Measurements from ENCODE around the gene KLF7.

The KLF7 gene

GRCh38 chr2:207159002-207159401, 6.7 kb downstream of the KLF7 start:
- Mint-ChIP-seq H3K36me3 (peaks cover 22% of the 10 kb centered on the region), H3K27me3 (no peaks in the 10 kb centered on the region), H3K27ac (no peak overlapping the region), H3K4me1 (peaks cover 87% of the 10 kb centered on the region), H3K9me3 (no peaks in the 10 kb centered on the region), H3K4me3 (no peak overlapping the region)
- no peak for ATAC-seq

- Mint-ChIP-seq H3K9me3 (no peaks in the 10 kb centered on the region), H3K4me3 (no peak overlapping the region), H3K4me1 (peaks cover 87% of the 10 kb centered on the region), H3K27me3 (no peaks in the 10 kb centered on the region), H3K27ac (peak overlapping the region; percentile 33), H3K36me3 (peaks cover 22% of the 10 kb centered on the region)
- no peak for ATAC-seq
Measured at GRCh38 chr2:207157731-207158130, 8.0 kb downstream of the KLF7 start.

DNA sequence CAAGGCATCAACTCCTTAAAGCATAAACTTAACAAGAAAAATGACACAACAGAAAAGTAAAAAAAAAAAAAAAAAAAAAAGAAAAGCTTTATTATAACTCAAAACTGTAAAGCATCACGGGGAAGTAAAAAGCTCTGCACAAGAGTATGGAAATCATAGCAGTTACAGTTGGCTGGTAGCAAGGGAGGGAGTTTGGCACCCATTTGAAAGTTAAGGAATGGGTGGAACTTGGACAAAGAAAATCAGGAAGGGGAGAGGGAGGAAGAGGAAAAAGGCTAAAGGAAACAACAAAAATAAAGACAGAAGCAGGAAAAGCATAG, 8.6 kb downstream of the KLF7 start:
- Mint-ChIP-seq H3K4me3 (no peak overlapping the region), H3K27ac (no peak overlapping the region), H3K27me3 (no peaks in the 10 kb centered on the region), H3K9me3 (no peaks in the 10 kb centered on the region), H3K4me1 (peaks cover 87% of the 10 kb centered on the region), H3K36me3 (peaks cover 22% of the 10 kb centered on the region)
- ATAC-seq, result no peak

DNA sequence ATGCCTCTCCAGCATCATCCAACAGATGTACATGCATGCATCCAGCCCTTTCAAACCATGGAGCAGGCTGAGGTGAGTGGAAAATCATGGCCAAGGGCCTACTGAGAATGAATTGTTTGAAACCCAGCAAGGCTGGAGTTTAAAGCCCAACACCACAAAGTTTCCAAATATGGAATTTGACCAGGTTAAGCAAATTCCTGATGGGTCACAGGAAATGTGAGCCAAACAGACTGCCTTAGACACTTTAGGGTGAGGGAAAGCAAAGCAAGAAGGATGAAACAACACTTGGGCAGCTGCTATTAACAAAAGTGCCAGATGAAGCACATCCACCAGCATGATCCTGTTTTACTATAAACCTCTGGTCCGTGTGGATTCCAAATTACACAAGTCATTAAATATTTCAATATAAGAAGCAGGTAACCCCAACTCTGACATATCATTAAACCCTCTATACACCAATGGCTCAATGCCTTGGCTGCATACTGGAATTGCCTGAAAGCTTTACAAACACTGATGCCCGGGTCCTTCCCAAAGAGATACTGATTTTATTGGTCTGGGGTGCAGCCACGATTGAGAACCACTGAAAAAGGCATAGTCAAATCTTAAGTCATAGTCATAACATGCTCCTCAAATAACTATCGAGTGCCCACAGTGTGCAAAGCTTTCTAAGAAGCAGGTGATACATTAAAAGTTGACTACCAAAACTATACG, 9.1 kb downstream of the KLF7 start:
- Mint-ChIP-seq H3K4me3 (no peak overlapping the region), H3K4me1 (peaks cover 87% of the 10 kb centered on the region), H3K27me3 (no peaks in the 10 kb centered on the region), H3K27ac (no peak overlapping the region), H3K9me3 (no peaks in the 10 kb centered on the region), H3K36me3 (peaks cover 22% of the 10 kb centered on the region)
- peak; percentile 68 for ATAC-seq

DNA sequence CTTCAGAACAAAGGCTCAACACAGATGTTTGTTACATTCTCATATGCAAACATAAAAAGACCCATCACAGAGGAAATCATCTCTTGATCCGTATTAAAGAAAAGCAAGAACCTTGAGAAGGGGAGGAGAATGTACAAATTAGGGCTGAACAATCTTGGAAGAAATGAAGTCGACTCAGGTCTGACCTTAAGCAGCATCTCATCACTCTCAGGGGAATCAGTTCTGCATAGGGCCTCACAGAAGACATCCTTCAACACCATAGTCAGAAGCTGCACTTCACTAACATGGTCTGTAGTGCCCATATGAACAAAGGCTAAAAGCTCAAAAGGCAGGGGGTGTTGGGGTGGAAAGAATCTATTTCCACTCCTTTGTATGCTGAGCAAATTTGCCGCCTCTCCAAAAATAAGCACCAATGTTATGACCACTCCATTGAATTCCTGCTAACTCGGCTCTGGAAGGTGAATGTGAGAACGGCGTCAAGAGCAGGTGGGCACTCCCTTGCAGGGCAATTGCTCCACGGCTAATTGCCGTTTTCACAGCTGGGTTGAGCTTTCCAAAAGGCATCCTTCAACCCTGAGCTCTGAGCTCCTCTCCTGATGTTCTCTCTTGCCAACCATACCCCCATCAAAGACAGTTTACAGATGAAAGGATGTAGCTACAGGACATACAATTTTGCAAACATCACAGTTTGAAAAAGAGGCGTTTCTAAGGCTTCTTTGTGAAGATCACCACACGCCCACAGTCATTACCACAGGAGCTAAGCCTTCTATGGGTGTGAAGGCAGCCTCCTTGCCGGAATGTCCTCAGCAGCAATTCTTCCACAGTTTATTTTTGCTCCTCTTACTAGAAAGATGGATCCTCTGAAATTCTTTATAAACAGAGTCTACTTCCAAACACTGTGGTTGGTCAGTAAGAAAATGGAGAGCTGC, 10.0 kb downstream of the KLF7 start:
- peaks cover 22% of the 10 kb centered on the region for H3K36me3 Mint-ChIP-seq
- peak overlapping the region; percentile 31 for H3K27ac Mint-ChIP-seq
- peaks cover 85% of the 10 kb centered on the region for H3K4me1 Mint-ChIP-seq
- no peak overlapping the region for H3K4me3 Mint-ChIP-seq
- no peaks in the 10 kb centered on the region for H3K27me3 Mint-ChIP-seq
- peak; percentile 49 for ATAC-seq
- H3K9me3 Mint-ChIP-seq, result no peaks in the 10 kb centered on the region

DNA sequence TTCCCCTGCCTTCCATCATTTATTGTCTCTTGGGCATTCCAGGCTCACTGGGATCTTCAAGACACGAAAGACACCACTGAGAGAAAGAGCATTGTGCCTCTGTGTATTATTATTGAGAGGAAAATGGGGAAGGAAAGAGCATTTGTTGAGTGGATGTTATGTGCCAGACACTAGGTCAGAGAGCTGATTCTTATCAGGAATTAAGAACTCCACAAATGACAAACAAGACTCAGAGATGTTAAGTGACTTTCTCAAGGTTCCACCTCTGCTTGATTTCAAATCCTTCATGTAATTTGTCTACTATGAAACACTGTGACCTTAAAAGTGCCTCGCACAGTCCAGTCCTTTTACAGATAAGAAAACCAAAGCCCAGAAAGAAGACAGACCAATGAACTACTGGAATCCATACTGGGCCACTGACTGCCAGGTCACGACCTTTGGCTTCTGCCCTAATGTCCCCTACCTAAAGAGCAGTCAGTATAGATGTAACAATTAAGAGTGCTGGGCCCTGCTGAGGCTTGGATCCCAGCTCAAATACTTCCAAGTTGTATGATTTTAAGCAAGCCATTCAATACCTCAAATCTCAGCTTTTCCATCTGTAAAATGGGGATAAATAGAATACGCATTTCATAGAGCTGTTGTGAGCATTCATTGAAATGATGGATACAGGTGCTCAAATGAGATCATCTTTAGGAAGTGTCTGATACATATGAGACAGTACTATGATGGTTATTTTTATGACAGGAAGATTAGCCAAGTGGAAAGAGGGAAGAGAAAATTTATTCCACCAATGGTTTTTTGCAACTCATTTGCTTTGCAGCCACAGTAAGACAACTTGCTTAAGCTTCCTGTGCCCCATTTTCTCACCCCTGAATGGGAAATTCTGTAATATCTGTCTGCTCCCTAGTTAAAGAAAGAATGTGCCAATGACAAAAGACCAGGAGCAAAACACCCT, 10.9 kb downstream of the KLF7 start:
- no peak for ATAC-seq
- H3K27ac Mint-ChIP-seq, result peak overlapping the region; percentile 31
- peaks cover 93% of the 10 kb centered on the region for H3K4me1 Mint-ChIP-seq
- H3K36me3 Mint-ChIP-seq, result peaks cover 22% of the 10 kb centered on the region
- H3K27me3 Mint-ChIP-seq, result no peaks in the 10 kb centered on the region
- H3K4me3 Mint-ChIP-seq, result no peak overlapping the region
- no peaks in the 10 kb centered on the region for H3K9me3 Mint-ChIP-seq

DNA sequence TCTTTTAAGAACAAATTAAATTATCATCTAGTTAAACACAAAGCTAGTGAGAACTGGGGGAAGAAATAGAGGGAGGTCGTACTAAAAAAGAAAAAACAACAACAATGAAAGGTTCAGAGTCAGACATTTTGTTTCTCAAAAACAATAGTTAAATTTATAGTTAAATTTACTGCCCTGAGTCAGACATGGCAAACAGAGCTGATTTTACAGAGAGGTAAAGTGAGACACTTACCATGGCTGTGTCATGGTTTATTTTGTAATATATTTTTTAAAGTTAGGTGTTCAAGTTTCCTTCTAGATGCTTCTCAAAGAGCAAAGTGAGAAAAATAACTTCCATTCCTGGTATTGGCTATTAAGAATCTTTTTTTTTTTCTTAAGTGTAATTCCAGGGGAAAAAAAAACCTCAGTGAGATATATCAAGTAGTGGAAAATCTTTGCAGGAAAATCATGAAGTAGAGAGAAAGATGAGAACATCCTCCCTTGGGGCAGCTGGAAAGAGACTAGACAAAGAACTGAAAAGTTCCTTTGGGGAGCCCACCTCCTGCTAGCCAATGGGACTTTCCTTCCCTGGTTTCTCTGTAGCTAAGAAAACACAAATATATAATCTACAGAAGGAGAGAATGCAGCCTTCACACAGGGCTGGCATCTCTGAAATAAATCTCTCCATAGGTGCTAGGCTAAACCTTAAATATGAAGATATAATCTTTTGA, 12.3 kb downstream of the KLF7 start:
- Mint-ChIP-seq H3K27me3 (no peaks in the 10 kb centered on the region), H3K27ac (peak overlapping the region; percentile 31), H3K9me3 (no peaks in the 10 kb centered on the region), H3K4me3 (no peak overlapping the region), H3K4me1 (peaks cover 93% of the 10 kb centered on the region), H3K36me3 (peaks cover 31% of the 10 kb centered on the region)
- ATAC-seq, result no peak

DNA sequence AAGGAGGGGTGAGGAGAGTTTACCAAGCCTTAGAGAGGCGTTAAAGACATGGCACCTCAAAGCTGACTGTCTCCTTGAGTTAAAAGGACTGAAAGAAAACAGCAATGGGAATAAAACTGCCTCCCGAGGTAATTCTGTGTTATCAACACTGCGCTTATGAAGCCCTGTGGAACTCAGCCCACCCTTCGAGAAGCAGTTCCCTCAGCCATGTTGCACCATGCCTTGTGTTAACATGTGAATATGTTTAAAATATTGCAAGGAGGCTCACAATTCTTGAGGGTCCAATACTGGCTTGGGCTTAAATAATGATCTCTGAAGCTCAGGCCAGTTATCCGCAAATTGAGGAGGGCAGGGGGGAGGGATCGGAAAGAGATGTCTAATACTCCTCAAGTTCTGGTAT, 14.7 kb downstream of the KLF7 start:
- no peak overlapping the region for H3K27ac Mint-ChIP-seq
- peaks cover 76% of the 10 kb centered on the region for H3K4me1 Mint-ChIP-seq
- no peaks in the 10 kb centered on the region for H3K9me3 Mint-ChIP-seq
- no peak for ATAC-seq
- peaks cover 27% of the 10 kb centered on the region for H3K36me3 Mint-ChIP-seq
- no peak overlapping the region for H3K4me3 Mint-ChIP-seq
- no peaks in the 10 kb centered on the region for H3K27me3 Mint-ChIP-seq

GRCh38 chr2:207150284-207150683, 15.5 kb downstream of the KLF7 start:
- H3K27ac Mint-ChIP-seq, result peak overlapping the region; percentile 67
- no peaks in the 10 kb centered on the region for H3K9me3 Mint-ChIP-seq
- H3K27me3 Mint-ChIP-seq, result no peaks in the 10 kb centered on the region
- peaks cover 29% of the 10 kb centered on the region for H3K36me3 Mint-ChIP-seq
- H3K4me3 Mint-ChIP-seq, result peak overlapping the region; percentile 65
- no peak for ATAC-seq
- H3K4me1 Mint-ChIP-seq, result peaks cover 76% of the 10 kb centered on the region

GRCh38 chr2:207149249-207150213, 16.2 kb downstream of the KLF7 start:
- Mint-ChIP-seq H3K9me3 (no peaks in the 10 kb centered on the region), H3K4me3 (peak overlapping the region; percentile 5), H3K36me3 (peaks cover 24% of the 10 kb centered on the region), H3K4me1 (peaks cover 75% of the 10 kb centered on the region), H3K27ac (peak overlapping the region; percentile 67), H3K27me3 (no peaks in the 10 kb centered on the region)
- ATAC-seq, result peak; percentile 68

DNA sequence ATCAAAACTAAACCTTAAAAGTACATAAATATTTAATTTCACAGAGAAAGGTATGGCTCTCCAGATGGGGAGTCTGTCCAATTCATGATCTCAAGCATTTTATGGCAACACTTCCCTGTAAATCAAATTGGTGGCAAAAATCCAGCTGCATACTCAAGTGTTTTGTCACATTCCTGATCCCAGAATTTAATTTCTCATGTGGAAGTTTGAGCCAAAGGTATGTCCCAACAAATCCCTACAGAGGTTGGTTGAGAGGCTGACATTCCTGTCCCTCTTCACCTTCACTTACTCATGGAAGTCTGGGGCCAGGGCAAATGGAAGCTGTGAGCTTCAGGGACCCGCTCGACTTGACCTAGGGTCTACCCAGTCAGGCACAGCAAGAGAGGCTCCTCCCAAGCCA, 17.7 kb downstream of the KLF7 start:
- Mint-ChIP-seq H3K27me3 (no peaks in the 10 kb centered on the region), H3K4me3 (no peak overlapping the region), H3K9me3 (no peaks in the 10 kb centered on the region), H3K4me1 (peaks cover 75% of the 10 kb centered on the region), H3K36me3 (peaks cover 24% of the 10 kb centered on the region), H3K27ac (peak overlapping the region; percentile 67)
- ATAC-seq, result no peak

- Mint-ChIP-seq H3K4me1 (peaks cover 66% of the 10 kb centered on the region), H3K36me3 (peaks cover 23% of the 10 kb centered on the region), H3K27ac (peak overlapping the region; percentile 84), H3K9me3 (no peaks in the 10 kb centered on the region), H3K4me3 (peak overlapping the region; percentile 63), H3K27me3 (no peaks in the 10 kb centered on the region)
- ATAC-seq, result no peak
Measured at GRCh38 chr2:207144173-207144785, 21.5 kb downstream of the KLF7 start.
